Mesodermal cell (in vitro differentiated cells): Measurements from ENCODE around the gene GABRP.

Experiments
- H3K27ac ChIP-seq: 2 replicates; pipeline ENCODE4 v1.7.0; 2013; ENCODE audit warnings: mild to moderate bottlenecking, low read depth, low read length, moderate library complexity; ENCODE audit not compliant: severe bottlenecking
- H3K36me3 ChIP-seq: 2 replicates; pipeline ENCODE4 v1.7.1; 2013; ENCODE audit warnings: mild to moderate bottlenecking, low read length, moderate library complexity; ENCODE audit not compliant: control insufficient read depth, insufficient read depth
- H3K4me1 ChIP-seq: one replicate; pipeline ENCODE4 v1.7.1; 2013; ENCODE audit warnings: mild to moderate bottlenecking, low read length; ENCODE audit not compliant: insufficient read depth, control insufficient read depth, poor library complexity, severe bottlenecking
- H3K4me3 ChIP-seq: 2 replicates; pipeline ENCODE4 v1.7.0; 2013; ENCODE audit warnings: low read length, control low read depth, mild to moderate bottlenecking; ENCODE audit not compliant: insufficient read depth, poor library complexity, severe bottlenecking; ENCODE audit errors: extremely low read depth
- H3K9me3 ChIP-seq: 2 replicates; pipeline ENCODE4 v1.7.1; 2013; ENCODE audit warnings: mild to moderate bottlenecking, low read length, moderate library complexity; ENCODE audit not compliant: control insufficient read depth
- WGBS, 2 experiments: methylation state at CpG; one replicate each; pipeline ENCODE4 v1.1.5; 2013; ENCODE audit warnings: missing lambda C conversion rate in 2 of 2; ENCODE audit not compliant: insufficient coverage in 2 of 2; 5-methylcytosine and 5-hydroxymethylcytosine counted together

Gene GABRP

DNA sequence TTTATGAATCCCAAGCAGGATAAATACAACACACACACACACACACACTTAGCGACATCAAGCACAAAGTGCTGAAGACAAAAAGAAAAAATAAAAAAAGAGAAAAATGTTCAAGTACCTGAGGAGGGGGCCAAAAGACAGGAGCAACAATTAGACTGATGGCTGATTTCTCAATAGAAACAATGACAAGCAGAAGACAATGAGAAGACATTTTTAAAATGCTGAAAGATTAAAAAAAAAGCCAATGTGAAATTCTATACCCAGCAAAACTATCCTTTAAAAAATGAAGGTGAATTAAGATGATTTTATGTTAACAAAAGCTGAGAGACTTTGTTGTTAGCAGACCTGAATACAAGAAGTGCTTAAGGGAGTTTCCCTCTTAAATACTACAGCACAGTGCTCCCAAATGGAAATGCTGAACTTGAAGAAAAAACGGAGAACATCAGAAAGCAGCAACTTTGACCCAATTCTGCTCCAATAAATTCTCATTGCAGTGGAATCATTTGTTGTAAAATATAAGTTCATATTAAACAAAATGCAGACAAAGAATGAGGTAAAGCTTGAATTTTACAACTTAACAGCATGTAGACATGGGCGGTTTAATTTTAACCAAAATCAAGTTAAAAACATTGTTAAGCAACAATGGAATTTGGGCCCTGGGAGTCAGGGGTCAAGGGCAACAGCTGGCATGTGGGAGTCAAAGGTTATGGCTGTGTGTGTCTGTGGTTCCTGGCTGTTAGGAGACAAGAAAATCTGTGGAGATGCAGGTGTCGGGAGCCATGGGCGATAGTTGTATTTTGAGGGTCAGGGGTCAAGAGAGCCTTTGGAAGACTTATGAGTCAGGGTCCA, 77.5 kb downstream of the GABRP start:
- peaks cover 15% of the 10 kb centered on the region for H3K9me3 ChIP-seq
- H3K4me3 ChIP-seq = peak overlapping the region; percentile 59
- H3K36me3 ChIP-seq = peaks cover 4% of the 10 kb centered on the region
- H3K4me1 ChIP-seq = no peaks in the 10 kb centered on the region
- H3K27ac ChIP-seq = no peak overlapping the region
- 95 to 100% methylated on average over 2 to 3 of the region's 5 CpGs for WGBS, 2 experiments

DNA sequence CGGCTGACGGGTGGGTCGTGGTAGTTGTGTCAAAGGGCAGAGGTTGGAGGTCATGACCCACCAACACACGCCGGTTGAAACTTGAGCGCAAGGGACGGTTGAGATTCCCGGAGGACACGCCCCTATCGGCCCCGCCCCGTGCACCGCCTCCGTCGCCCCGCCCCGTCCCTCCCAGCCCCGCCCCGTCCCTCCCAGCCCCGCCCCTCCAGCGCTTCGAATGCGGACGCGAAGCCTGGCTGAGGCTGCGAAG, 78.1 kb downstream of the GABRP start:
- H3K9me3 ChIP-seq = peaks cover 15% of the 10 kb centered on the region
- peak overlapping the region; percentile 59 for H3K4me3 ChIP-seq
- H3K36me3 ChIP-seq = peaks cover 4% of the 10 kb centered on the region
- 8 to 15% methylated on average over 9 to 10 of the region's 26 CpGs for WGBS, 2 experiments
- H3K27ac ChIP-seq = no peak overlapping the region
- H3K4me1 ChIP-seq = no peaks in the 10 kb centered on the region

GRCh38 chr5:170861917-170862766, 78.6 kb downstream of the GABRP start, which contains the start of gene RANBP17:
RANBP17 (plus strand) TSS chr5:170862018.
- Histone ChIP-seq H3K27ac (peak within 1 kb of the TSS; percentile 75), H3K4me3 (peak within 1 kb of the TSS; percentile 59), H3K4me1 (no peaks in the 10 kb centered on the region), H3K9me3 (peaks cover 15% of the 10 kb centered on the region), H3K36me3 (peaks cover 4% of the 10 kb centered on the region)
- WGBS, 2 experiments = 0 to 1% methylated on average over 61 to 80 of the region's 102 CpGs

DNA sequence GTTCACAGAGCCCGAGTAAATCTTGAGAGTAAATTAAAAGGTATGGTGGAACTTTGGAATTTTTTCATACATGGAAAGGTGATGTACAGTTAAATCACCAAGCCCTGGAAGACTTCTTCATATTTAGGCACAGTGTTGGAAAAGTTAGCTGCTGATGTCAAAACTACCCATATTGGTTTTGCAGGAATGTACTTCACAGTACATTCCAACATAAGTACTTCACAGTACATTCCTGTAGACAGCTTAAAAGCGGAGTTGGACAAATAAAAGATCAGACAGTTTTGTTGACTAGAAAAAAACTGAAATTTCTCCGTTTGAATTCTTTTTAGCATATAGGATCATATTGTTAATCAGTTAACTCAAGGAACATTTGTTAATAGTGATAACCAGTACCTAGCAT, 80.1 kb downstream of the GABRP start:
- no peak overlapping the region for H3K27ac ChIP-seq
- H3K36me3 ChIP-seq = peaks cover 4% of the 10 kb centered on the region
- WGBS, 2 experiments = 89 to 100% methylated on average over 1 of the region's 3 CpGs
- peaks cover 15% of the 10 kb centered on the region for H3K9me3 ChIP-seq
- H3K4me1 ChIP-seq = no peaks in the 10 kb centered on the region
- no peak overlapping the region for H3K4me3 ChIP-seq
